Neural progenitor cell (in vitro differentiated cells): Measurements from ENCODE around the gene BRD3. TPM values are rescaled to one million over a fixed set of nuclear protein-coding genes. Genes with fewer than 3 reads are reported as not detected.

Source experiments
- DNase-seq: peaks from one replicate; pipeline ENCODE4 v3.0.0-alpha.2; 2016; ENCODE audit warnings: low spot score
- H2AFZ ChIP-seq: fragments of 200-600 bp; sonication (generic); replicated peaks from 2 replicates; pipeline ENCODE4 v1.6.1; 2016; ENCODE audit warnings: antibody characterized with exemption
- H3F3A ChIP-seq: fragments of 200-600 bp; sonication (generic); 2 replicates; pipeline ENCODE4 v1.6.1; 2016; ENCODE audit warnings: antibody characterized with exemption, low read depth
- H3K27ac ChIP-seq: fragments of 200-600 bp; sonication (generic); 2 replicates; pipeline ENCODE4 v1.5.1; 2016; ENCODE audit warnings: mild to moderate bottlenecking
- H3K27me3 ChIP-seq: fragments of 200-600 bp; sonication (generic); 2 replicates; pipeline ENCODE4 v1.6.1; 2016; ENCODE audit warnings: mild to moderate bottlenecking, moderate library complexity
- H3K36me3 ChIP-seq: fragments of 200-600 bp; sonication (generic); 2 replicates; pipeline ENCODE4 v1.5.1; 2016
- H3K4me1 ChIP-seq: fragments of 200-600 bp; sonication (generic); 2 replicates; pipeline ENCODE4 v1.6.1; 2016; ENCODE audit warnings: mixed run types
- H3K4me2 ChIP-seq: fragments of 200-600 bp; sonication (generic); 2 replicates; pipeline ENCODE4 v1.6.1; 2016
- H3K4me3 ChIP-seq: fragments of 200-600 bp; sonication (generic); 2 replicates; pipeline ENCODE4 v1.5.1; 2016
- H3K79me2 ChIP-seq: fragments of 200-600 bp; sonication (generic); 2 replicates; pipeline ENCODE4 v1.6.1; 2016; ENCODE audit warnings: low read depth
- H3K9ac ChIP-seq: fragments of 200-600 bp; sonication (generic); 2 replicates; pipeline ENCODE4 v1.6.1; 2016
- H3K9me3 ChIP-seq: fragments of 200-600 bp; sonication (generic); 2 replicates; pipeline ENCODE4 v1.5.1; 2016; ENCODE audit warnings: low read depth
- H4K20me1 ChIP-seq: fragments of 200-600 bp; sonication (generic); 2 replicates; pipeline ENCODE4 v1.6.1; 2016; ENCODE audit warnings: low read depth
- H3K27ac Mint-ChIP-seq: 3 replicates; pipeline ENCODE4 v1.8.0; 2021; ENCODE audit warnings: mixed read lengths
- H3K27me3 Mint-ChIP-seq: 2 replicates; pipeline ENCODE4 v1.8.0; 2022; ENCODE audit warnings: low read depth, mild to moderate bottlenecking, inconsistent platforms, moderate library complexity, mixed read lengths; ENCODE audit not compliant: insufficient read depth
- H3K36me3 Mint-ChIP-seq: 3 replicates; pipeline ENCODE4 v1.8.0; 2021; ENCODE audit warnings: mixed read lengths
- H3K4me1 Mint-ChIP-seq: 3 replicates; pipeline ENCODE4 v1.8.0; 2021; ENCODE audit warnings: mixed read lengths
- H3K4me3 Mint-ChIP-seq: 3 replicates; pipeline ENCODE4 v1.8.0; 2021; ENCODE audit warnings: mild to moderate bottlenecking, moderate library complexity, mixed read lengths
- H3K9me3 Mint-ChIP-seq: 3 replicates; pipeline ENCODE4 v1.8.0; 2020; ENCODE audit warnings: mixed read lengths
- EZH2 ChIP-seq: fragments of 200-600 bp; sonication (generic); IDR thresholded peaks from 2 replicates; pipeline ENCODE4 v1.6.1; 2017; ENCODE audit warnings: antibody characterized with exemption, mild to moderate bottlenecking, moderate library complexity
- EZH2phosphoT487 ChIP-seq: fragments of 200-600 bp; sonication (generic); IDR thresholded peaks from 2 replicates; pipeline ENCODE4 v1.6.1; 2017; ENCODE audit warnings: antibody characterized with exemption
- total RNA-seq: library from RNA; depleted of rRNA; stranded (reverse); fragments of >200 nt; gene quantifications from 2 replicates; pipeline ENCODE4 v1.2.3, GENCODE V29; 2015; ENCODE audit warnings: low replicate concordance
- TF ChIP-seq, protein P1 (sequence below): fragments of 200-600 bp; sonication (generic); IDR thresholded peaks from 2 replicates; pipeline ENCODE4 v1.5.1; 2017; ENCODE audit warnings: antibody characterized with exemption, mild to moderate bottlenecking

The BRD3 gene
- total RNA-seq, 1 donor from 2014 or later, result 14.8 TPM

DNA sequence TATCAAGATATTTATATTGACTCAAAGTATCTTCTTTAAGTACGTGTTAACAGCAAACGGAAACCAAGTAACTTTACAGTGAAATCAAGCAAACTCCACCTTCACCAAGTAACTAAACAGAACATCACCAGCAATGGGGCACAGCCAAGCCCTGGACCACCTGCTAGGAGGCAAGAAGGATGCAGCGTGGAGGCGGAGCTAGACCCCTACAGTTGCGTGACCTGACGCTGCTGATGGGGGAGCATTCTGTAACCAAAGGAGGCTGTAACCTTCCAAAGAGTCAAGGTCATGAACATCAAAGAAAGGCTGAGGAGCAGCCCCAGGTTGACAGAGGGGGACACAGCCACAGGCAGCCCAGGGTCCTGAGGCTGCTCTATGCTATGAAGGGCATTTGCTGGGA is 81.8 kb downstream of the BRD3 start:
- Histone ChIP-seq H3K4me2 (no peak overlapping the region), H3F3A (peaks cover 5% of the 10 kb centered on the region), H3K27ac (no peak overlapping the region), H3K79me2 (peaks cover 100% of the 10 kb centered on the region), H4K20me1 (peaks cover 96% of the 10 kb centered on the region), H3K4me1 (peaks cover 14% of the 10 kb centered on the region), H2AFZ (no peak overlapping the region), H3K27me3 (no peaks in the 10 kb centered on the region), H3K9ac (no peak overlapping the region), H3K9me3 (no peaks in the 10 kb centered on the region), H3K4me3 (no peak overlapping the region), H3K36me3 (no peaks in the 10 kb centered on the region)
- Mint-ChIP-seq H3K9me3 (no peaks in the 10 kb centered on the region), H3K27ac (no peak overlapping the region), H3K4me3 (no peak overlapping the region), H3K36me3 (peaks cover 4% of the 10 kb centered on the region), H3K4me1 (peaks cover 51% of the 10 kb centered on the region), H3K27me3 (peaks cover 3% of the 10 kb centered on the region)
- TF ChIP-seq EZH2phosphoT487 (no peak), EZH2 (no peak)
- TF ChIP-seq, protein P1, sequence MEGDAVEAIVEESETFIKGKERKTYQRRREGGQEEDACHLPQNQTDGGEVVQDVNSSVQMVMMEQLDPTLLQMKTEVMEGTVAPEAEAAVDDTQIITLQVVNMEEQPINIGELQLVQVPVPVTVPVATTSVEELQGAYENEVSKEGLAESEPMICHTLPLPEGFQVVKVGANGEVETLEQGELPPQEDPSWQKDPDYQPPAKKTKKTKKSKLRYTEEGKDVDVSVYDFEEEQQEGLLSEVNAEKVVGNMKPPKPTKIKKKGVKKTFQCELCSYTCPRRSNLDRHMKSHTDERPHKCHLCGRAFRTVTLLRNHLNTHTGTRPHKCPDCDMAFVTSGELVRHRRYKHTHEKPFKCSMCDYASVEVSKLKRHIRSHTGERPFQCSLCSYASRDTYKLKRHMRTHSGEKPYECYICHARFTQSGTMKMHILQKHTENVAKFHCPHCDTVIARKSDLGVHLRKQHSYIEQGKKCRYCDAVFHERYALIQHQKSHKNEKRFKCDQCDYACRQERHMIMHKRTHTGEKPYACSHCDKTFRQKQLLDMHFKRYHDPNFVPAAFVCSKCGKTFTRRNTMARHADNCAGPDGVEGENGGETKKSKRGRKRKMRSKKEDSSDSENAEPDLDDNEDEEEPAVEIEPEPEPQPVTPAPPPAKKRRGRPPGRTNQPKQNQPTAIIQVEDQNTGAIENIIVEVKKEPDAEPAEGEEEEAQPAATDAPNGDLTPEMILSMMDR, result no peak
- DNase-seq, result no peak

DNA sequence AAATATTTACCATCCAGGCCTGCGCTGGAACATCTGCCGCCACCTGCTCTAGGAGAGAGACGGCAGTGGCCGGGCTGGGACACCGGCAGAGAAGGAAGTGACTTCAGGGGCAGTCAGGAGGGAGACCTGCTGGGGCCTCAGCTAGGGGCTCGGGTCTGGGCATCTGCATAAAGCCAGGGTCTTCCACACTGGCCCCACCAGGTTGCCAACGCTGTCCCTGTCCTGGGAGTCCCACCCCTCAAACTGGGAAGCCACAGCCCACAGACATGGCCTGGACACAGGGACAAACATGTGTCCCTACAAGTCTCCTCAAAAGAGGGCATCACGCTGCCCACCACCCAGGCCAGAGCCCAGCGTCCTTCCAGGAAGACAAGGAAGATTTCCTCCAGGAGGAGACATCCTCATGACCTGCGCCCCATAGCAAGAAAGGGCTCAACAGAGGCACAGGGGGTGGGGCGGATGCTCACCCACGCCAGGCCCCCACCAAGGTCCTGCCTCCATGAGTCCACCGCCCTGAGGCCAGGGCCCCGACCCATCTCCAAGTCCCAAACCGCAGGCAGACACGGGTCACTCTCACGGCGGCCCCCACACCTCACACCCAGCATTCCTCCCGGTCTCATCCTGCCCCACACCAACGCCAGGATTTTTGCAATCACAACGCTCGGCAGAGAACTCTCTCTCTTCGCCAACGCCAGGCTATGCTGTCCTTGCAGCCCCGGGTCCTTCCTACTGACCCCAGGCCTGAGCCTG is 84.7 kb downstream of the BRD3 start:
- Histone ChIP-seq H3K36me3 (no peaks in the 10 kb centered on the region), H3K79me2 (peaks cover 100% of the 10 kb centered on the region), H4K20me1 (peaks cover 96% of the 10 kb centered on the region), H3K27me3 (no peaks in the 10 kb centered on the region), H3F3A (no peaks in the 10 kb centered on the region), H3K9ac (no peak overlapping the region), H3K27ac (no peak overlapping the region), H3K9me3 (no peaks in the 10 kb centered on the region), H3K4me2 (no peak overlapping the region), H2AFZ (no peak overlapping the region), H3K4me1 (peaks cover 20% of the 10 kb centered on the region), H3K4me3 (no peak overlapping the region)
- H3K4me3 Mint-ChIP-seq, result no peak overlapping the region
- no peaks in the 10 kb centered on the region for H3K9me3 Mint-ChIP-seq
- DNase-seq, result no peak
- peaks cover 51% of the 10 kb centered on the region for H3K4me1 Mint-ChIP-seq
- peaks cover 5% of the 10 kb centered on the region for H3K27me3 Mint-ChIP-seq
- H3K36me3 Mint-ChIP-seq, result peaks cover 4% of the 10 kb centered on the region
- TF ChIP-seq, protein P1, result no peak
- TF ChIP-seq EZH2phosphoT487 (no peak), EZH2 (no peak)
- peak overlapping the region; percentile 93 for H3K27ac Mint-ChIP-seq

DNA sequence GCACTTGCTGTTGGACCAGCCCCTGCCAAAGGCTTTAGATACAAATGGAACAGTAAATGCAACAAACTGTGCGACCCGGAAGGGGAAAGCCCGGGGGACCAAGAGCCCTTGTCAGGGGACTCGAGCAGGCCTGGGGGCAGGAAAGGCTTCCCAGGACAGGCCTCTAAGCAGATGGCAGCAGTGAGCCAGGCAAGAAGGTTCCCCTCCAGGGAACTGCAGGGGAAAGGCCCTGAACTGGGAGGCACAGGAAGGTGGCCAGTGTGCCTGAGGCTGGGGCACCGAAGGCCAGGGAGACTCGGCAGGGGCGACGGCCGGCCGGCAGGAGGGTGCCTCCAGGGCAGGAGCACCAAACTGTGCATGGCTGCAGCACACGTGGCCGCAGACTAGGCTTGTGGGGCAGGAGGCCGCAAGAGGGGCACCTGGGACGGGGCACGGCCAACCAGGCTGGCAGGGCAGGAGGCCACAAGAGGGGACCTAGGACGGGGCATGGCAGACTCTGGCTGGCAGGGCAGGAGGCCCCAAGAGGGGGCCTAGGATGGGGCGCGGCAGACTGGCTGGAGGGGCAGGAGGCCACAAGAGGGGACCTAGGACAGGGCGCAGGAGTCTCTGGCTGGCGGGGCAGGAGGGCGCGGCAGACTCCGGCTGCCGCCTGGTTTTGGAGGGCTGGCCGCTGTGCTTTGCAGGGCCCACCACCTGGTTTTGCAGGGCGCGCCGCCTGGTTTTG is 85.7 kb downstream of the BRD3 start:
- no peak overlapping the region for H2AFZ ChIP-seq
- H3K79me2 ChIP-seq, result peaks cover 100% of the 10 kb centered on the region
- H3K27me3 ChIP-seq, result no peaks in the 10 kb centered on the region
- peaks cover 2% of the 10 kb centered on the region for H3K27me3 Mint-ChIP-seq
- H3K4me1 Mint-ChIP-seq, result peaks cover 47% of the 10 kb centered on the region
- no peak overlapping the region for H3K27ac Mint-ChIP-seq
- H3K36me3 ChIP-seq, result no peaks in the 10 kb centered on the region
- peaks cover 96% of the 10 kb centered on the region for H4K20me1 ChIP-seq
- H3K4me3 ChIP-seq, result no peak overlapping the region
- TF ChIP-seq, protein P1, result no peak
- TF ChIP-seq EZH2, result no peak
- TF ChIP-seq EZH2phosphoT487, result no peak
- no peak overlapping the region for H3K27ac ChIP-seq
- no peak overlapping the region for H3K4me3 Mint-ChIP-seq
- H3F3A ChIP-seq, result no peaks in the 10 kb centered on the region
- no peak overlapping the region for H3K4me2 ChIP-seq
- no peak for DNase-seq
- H3K9me3 Mint-ChIP-seq, result no peaks in the 10 kb centered on the region
- H3K9ac ChIP-seq, result no peak overlapping the region
- peaks cover 4% of the 10 kb centered on the region for H3K36me3 Mint-ChIP-seq
- peaks cover 20% of the 10 kb centered on the region for H3K4me1 ChIP-seq
- H3K9me3 ChIP-seq, result no peaks in the 10 kb centered on the region
